DMS 273 (cell line): ENCODE measurements around the gene NAALAD2.
"Not testable (repeated sequence)": the region's sequence is repeated elsewhere in the genome, so short reads cannot be mapped to it uniquely, and the experiment has no call there.

ENCODE experiments used
- DNase-seq: peaks from one replicate; lab custom pipeline; 2025; ENCODE audit not compliant: unreplicated experiment; lab: John Stamatoyannopoulos, UW

Gene NAALAD2

GRCh38 chr11:90239967-90240636 lies 105.6 kb downstream of the NAALAD2 start:
- not testable (repeated sequence) for DNase-seq

GRCh38 chr11:90241414-90241813 lies 107.0 kb downstream of the NAALAD2 start:
- peak; percentile 3 for DNase-seq
